ENCODE results near the gene GPR4.

DNA sequence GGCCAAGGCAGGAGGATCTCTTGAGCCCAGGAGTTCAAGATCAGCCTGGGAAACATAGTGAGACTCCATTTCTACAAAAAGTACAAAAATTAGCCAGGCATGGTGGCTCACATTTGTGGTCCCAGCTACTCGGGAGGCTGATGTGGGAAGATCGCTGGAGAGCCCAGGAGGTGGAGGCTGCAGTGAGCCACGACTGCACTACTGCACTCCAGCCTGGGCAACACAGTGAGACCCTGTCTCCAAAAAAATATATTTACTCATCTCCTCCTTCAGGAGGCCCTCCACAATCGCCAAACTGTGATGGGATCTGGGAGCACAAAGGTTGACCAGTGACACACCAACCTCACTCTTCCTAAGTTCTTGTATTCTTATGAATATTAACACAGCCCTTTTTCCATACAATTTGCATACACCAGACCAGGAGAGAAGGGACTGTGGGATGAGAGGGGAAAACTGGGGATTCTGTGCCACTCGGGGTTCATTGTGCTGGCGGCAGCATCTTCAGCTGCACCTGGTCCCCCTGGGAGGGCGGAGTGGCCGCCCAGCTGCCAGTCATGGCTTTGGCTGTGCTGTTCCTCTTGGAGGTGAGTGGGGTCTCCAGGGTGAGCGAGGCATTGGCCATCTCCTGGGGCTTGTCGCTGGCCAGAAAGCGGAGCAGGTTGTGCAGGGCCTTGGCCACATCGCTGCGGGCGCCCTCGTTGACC lies 11.6 kb downstream of the GPR4 start:
- TF ChIP-seq, protein P1, sequence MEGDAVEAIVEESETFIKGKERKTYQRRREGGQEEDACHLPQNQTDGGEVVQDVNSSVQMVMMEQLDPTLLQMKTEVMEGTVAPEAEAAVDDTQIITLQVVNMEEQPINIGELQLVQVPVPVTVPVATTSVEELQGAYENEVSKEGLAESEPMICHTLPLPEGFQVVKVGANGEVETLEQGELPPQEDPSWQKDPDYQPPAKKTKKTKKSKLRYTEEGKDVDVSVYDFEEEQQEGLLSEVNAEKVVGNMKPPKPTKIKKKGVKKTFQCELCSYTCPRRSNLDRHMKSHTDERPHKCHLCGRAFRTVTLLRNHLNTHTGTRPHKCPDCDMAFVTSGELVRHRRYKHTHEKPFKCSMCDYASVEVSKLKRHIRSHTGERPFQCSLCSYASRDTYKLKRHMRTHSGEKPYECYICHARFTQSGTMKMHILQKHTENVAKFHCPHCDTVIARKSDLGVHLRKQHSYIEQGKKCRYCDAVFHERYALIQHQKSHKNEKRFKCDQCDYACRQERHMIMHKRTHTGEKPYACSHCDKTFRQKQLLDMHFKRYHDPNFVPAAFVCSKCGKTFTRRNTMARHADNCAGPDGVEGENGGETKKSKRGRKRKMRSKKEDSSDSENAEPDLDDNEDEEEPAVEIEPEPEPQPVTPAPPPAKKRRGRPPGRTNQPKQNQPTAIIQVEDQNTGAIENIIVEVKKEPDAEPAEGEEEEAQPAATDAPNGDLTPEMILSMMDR (IDR thresholded peaks at IDR 0.05): no peak
- TF ChIP-seq SIN3A (IDR thresholded peaks at IDR 0.05; ENCODE audit: borderline replicate concordance, insufficient read depth, low read depth, low read length) (no peak), POLR2AphosphoS5 (IDR thresholded peaks at IDR 0.05; ENCODE audit: low read depth, low read length) (no peak), TCF7L2 (IDR thresholded peaks at IDR 0.05; ENCODE audit: low read depth, low read length) (no peak)
- TF ChIP-seq, protein P2, sequence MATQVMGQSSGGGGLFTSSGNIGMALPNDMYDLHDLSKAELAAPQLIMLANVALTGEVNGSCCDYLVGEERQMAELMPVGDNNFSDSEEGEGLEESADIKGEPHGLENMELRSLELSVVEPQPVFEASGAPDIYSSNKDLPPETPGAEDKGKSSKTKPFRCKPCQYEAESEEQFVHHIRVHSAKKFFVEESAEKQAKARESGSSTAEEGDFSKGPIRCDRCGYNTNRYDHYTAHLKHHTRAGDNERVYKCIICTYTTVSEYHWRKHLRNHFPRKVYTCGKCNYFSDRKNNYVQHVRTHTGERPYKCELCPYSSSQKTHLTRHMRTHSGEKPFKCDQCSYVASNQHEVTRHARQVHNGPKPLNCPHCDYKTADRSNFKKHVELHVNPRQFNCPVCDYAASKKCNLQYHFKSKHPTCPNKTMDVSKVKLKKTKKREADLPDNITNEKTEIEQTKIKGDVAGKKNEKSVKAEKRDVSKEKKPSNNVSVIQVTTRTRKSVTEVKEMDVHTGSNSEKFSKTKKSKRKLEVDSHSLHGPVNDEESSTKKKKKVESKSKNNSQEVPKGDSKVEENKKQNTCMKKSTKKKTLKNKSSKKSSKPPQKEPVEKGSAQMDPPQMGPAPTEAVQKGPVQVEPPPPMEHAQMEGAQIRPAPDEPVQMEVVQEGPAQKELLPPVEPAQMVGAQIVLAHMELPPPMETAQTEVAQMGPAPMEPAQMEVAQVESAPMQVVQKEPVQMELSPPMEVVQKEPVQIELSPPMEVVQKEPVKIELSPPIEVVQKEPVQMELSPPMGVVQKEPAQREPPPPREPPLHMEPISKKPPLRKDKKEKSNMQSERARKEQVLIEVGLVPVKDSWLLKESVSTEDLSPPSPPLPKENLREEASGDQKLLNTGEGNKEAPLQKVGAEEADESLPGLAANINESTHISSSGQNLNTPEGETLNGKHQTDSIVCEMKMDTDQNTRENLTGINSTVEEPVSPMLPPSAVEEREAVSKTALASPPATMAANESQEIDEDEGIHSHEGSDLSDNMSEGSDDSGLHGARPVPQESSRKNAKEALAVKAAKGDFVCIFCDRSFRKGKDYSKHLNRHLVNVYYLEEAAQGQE (IDR thresholded peaks at IDR 0.05; ENCODE audit: insufficient read depth in 1 of 2, low read depth in 2 of 2, low read length in 1 of 2): no peak
